ENCODE results near the gene FMNL3. TPM values are rescaled to one million over a fixed set of nuclear protein-coding genes. Genes with fewer than 3 reads are reported as not detected.

The FMNL3 gene
- total and polyA plus RNA-seq, 2 experiments from 2014 or later: 8.7 to 32.6 TPM

- H3K27ac Mint-ChIP-seq: no peak overlapping the region
- peak; percentile 21 for DNase-seq (ENCODE audit: low spot score)
- peak; percentile 8; the same call in 2 of the 3 replicates for ATAC-seq
- H3K9me3 Mint-ChIP-seq: no peaks in the 10 kb centered on the region
- no peaks in the 10 kb centered on the region; the same call in 2 of the 3 replicates for H3K36me3 Mint-ChIP-seq (ENCODE audit: low read depth)
- peaks cover 42% of the 10 kb centered on the region for H3K4me1 Mint-ChIP-seq
- Histone ChIP-seq H4K20me1 (replicated peaks; ENCODE audit: insufficient read depth) (peaks cover 13% of the 10 kb centered on the region; the same call in 1 of the 2 replicates), H3K4me3 (no peak overlapping the region), H3K4me1 (ENCODE audit: insufficient read depth) (peaks cover 21% of the 10 kb centered on the region), H3K27ac (ENCODE audit: low read depth) (no peak overlapping the region), H3K9me2 (ENCODE audit: insufficient read depth) (no peaks in the 10 kb centered on the region), H3K27me3 (ENCODE audit: insufficient read depth) (no peaks in the 10 kb centered on the region), H2AFZ (no peak overlapping the region), H3K36me3 (ENCODE audit: insufficient read depth) (no peaks in the 10 kb centered on the region), H3F3A (replicated peaks; ENCODE audit: low read depth) (no peaks in the 10 kb centered on the region), H3K79me2 (replicated peaks; ENCODE audit: insufficient read depth) (peaks cover 86% of the 10 kb centered on the region), H3K4me2 (no peak overlapping the region)
- no peak overlapping the region; the same call in 2 of the 3 replicates for H3K4me3 Mint-ChIP-seq
- peaks cover 9% of the 10 kb centered on the region for H3K27me3 Mint-ChIP-seq (ENCODE audit: insufficient read depth, low read depth, poor library complexity)
- TF ChIP-seq CTCF (conservative IDR thresholded peaks at IDR 0.05; ENCODE audit: low read depth in 2 of 2) (no peak), EZH2phosphoT487 (IDR thresholded peaks at IDR 0.05; ENCODE audit: unreplicated experiment) (no peak), ZNF114 (CRISPR knock-in tag; IDR thresholded peaks at IDR 0.05) (no peak), REST (IDR thresholded peaks at IDR 0.05; ENCODE audit: unreplicated experiment) (no peak), ETS1 (IDR thresholded peaks at IDR 0.05) (no peak), POLR2AphosphoS5 (IDR thresholded peaks at IDR 0.05; ENCODE audit: low read depth) (no peak), ZNF331 (CRISPR knock-in tag; IDR thresholded peaks at IDR 0.05; ENCODE audit: low read depth) (no peak), CREB1 (CRISPR knock-in tag; IDR thresholded peaks at IDR 0.05; ENCODE audit: low read depth) (no peak), STAT1 (IDR thresholded peaks at IDR 0.05; ENCODE audit: unreplicated experiment) (no peak), EZH2 (IDR thresholded peaks at IDR 0.05; ENCODE audit: low read depth, unreplicated experiment) (no peak), NANOG (IDR thresholded peaks at IDR 0.05; ENCODE audit: borderline replicate concordance) (no peak), JUNB (IDR thresholded peaks at IDR 0.05; ENCODE audit: unreplicated experiment) (no peak)
- TF ChIP-seq, protein P1, sequence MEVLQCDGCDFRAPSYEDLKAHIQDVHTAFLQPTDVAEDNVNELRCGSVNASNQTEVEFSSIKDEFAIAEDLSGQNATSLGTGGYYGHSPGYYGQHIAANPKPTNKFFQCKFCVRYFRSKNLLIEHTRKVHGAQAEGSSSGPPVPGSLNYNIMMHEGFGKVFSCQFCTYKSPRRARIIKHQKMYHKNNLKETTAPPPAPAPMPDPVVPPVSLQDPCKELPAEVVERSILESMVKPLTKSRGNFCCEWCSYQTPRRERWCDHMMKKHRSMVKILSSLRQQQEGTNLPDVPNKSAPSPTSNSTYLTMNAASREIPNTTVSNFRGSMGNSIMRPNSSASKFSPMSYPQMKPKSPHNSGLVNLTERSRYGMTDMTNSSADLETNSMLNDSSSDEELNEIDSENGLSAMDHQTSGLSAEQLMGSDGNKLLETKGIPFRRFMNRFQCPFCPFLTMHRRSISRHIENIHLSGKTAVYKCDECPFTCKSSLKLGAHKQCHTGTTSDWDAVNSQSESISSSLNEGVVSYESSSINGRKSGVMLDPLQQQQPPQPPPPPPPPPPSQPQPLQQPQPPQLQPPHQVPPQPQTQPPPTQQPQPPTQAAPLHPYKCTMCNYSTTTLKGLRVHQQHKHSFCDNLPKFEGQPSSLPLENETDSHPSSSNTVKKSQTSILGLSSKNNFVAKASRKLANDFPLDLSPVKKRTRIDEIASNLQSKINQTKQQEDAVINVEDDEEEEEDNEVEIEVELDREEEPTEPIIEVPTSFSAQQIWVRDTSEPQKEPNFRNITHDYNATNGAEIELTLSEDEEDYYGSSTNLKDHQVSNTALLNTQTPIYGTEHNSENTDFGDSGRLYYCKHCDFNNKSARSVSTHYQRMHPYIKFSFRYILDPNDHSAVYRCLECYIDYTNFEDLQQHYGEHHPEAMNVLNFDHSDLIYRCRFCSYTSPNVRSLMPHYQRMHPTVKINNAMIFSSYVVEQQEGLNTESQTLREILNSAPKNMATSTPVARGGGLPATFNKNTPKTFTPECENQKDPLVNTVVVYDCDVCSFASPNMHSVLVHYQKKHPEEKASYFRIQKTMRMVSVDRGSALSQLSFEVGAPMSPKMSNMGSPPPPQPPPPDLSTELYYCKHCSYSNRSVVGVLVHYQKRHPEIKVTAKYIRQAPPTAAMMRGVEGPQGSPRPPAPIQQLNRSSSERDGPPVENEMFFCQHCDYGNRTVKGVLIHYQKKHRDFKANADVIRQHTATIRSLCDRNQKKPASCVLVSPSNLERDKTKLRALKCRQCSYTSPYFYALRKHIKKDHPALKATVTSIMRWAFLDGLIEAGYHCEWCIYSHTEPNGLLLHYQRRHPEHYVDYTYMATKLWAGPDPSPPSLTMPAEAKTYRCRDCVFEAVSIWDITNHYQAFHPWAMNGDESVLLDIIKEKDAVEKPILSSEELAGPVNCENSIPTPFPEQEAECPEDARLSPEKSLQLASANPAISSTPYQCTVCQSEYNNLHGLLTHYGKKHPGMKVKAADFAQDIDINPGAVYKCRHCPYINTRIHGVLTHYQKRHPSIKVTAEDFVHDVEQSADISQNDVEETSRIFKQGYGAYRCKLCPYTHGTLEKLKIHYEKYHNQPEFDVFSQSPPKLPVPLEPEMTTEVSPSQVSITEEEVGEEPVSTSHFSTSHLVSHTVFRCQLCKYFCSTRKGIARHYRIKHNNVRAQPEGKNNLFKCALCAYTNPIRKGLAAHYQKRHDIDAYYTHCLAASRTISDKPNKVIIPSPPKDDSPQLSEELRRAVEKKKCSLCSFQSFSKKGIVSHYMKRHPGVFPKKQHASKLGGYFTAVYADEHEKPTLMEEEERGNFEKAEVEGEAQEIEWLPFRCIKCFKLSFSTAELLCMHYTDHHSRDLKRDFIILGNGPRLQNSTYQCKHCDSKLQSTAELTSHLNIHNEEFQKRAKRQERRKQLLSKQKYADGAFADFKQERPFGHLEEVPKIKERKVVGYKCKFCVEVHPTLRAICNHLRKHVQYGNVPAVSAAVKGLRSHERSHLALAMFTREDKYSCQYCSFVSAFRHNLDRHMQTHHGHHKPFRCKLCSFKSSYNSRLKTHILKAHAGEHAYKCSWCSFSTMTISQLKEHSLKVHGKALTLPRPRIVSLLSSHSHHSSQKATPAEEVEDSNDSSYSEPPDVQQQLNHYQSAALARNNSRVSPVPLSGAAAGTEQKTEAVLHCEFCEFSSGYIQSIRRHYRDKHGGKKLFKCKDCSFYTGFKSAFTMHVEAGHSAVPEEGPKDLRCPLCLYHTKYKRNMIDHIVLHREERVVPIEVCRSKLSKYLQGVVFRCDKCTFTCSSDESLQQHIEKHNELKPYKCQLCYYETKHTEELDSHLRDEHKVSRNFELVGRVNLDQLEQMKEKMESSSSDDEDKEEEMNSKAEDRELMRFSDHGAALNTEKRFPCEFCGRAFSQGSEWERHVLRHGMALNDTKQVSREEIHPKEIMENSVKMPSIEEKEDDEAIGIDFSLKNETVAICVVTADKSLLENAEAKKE (CRISPR knock-in tag; IDR thresholded peaks at IDR 0.05): no peak
Observed at GRCh38 chr12:49675137-49675536, 32.1 kb downstream of the FMNL3 start.
